B cell (primary cell): Measurements from ENCODE around the gene MUS81. TPM values are rescaled to one million over a fixed set of nuclear protein-coding genes. Genes with fewer than 3 reads are reported as not detected.

Experiments used
- ATAC-seq: fragments of 200-7000 bp; cut with Tn5 transposase; one replicate; pipeline ENCODE4 v1.10.0; 2021; ENCODE audit warnings: low read depth, mild to moderate bottlenecking, moderate number of reproducible peaks, moderate library complexity
- CTCF ChIA-PET: fragments of 350-600 bp; sonication (Branson Sonifier 250); formaldehyde crosslinking; loops from one replicate; lab custom pipeline; 2021; ENCODE audit warnings: antibody characterized with exemption, inconsistent platforms; lab: Charles Lee
- POLR2A ChIA-PET: fragments of 350-600 bp; sonication (Branson Sonifier 250); formaldehyde crosslinking; loops from one replicate; lab custom pipeline; 2021; ENCODE audit warnings: antibody characterized with exemption; lab: Charles Lee
- DNase-seq: peaks from one replicate; pipeline ENCODE4 v3.0.0; 2013
- H2AFZ ChIP-seq: 2 replicates; pipeline ENCODE4 v1.6.1; 2012; ENCODE audit warnings: mild to moderate bottlenecking, low read depth, low read length; ENCODE audit not compliant: insufficient read depth, poor library complexity, severe bottlenecking
- H3K27ac ChIP-seq, 2 donors: 1 replicate in 1 of 2; 2 replicates in 1 of 2; pipeline ENCODE4 v1.5.1; 2012 to 2013; ENCODE audit warnings: low read length in 2 of 2, mild to moderate bottlenecking in 2 of 2, moderate library complexity in 1 of 2
- H3K27me3 ChIP-seq, 4 experiments: fragments of 200-600 bp in 1 of 4; sonication (generic) in 1 of 4; replicated peaks in 1 of 4; 1 replicate in 2 of 4; 2 replicates in 2 of 4; pipeline versions ENCODE4 v1.6.1 to v1.7.0; 2013 to 2016; ENCODE audit warnings: low read length in 3 of 4, mild to moderate bottlenecking in 2 of 4, mixed read lengths in 1 of 4, moderate library complexity in 1 of 4; ENCODE audit not compliant: insufficient read depth in 4 of 4, control insufficient read depth in 3 of 4; ENCODE audit errors: control extremely low read depth in 1 of 4
- H3K36me3 ChIP-seq, 2 experiments: replicated peaks in 1 of 2; 1 replicate in 1 of 2; 2 replicates in 1 of 2; pipeline versions ENCODE4 v1.6.1 to v1.7.1; 2013; ENCODE audit warnings: low read length in 1 of 2; ENCODE audit not compliant: insufficient read depth in 2 of 2, control insufficient read depth in 1 of 2; ENCODE audit errors: control extremely low read depth in 1 of 2, extremely low read depth in 1 of 2
- H3K4me1 ChIP-seq, 2 donors: fragments of 200-600 bp in 1 of 2; sonication (generic) in 1 of 2; 1 replicate in 1 of 2; 2 replicates in 1 of 2; pipeline versions ENCODE4 v1.5.1 to v1.6.1; 2013 to 2017; ENCODE audit warnings: low read length in 2 of 2; ENCODE audit not compliant: control insufficient read depth in 2 of 2, insufficient read depth in 2 of 2
- H3K4me2 ChIP-seq: replicated peaks from 2 replicates; pipeline ENCODE3; 2012; ENCODE audit warnings: mild to moderate bottlenecking, low read depth, low read length; ENCODE audit not compliant: poor library complexity, severe bottlenecking
- H3K4me3 ChIP-seq, 5 experiments: fragments of 200-600 bp in 1 of 5; sonication (generic) in 1 of 5; 1 replicate in 3 of 5; 2 replicates in 2 of 5; pipeline versions ENCODE4 v1.5.1 to v1.7.0; 2011 to 2016; ENCODE audit warnings: low read length in 4 of 5, mild to moderate bottlenecking in 4 of 5, low read depth in 2 of 5, control low read depth in 1 of 5, moderate library complexity in 1 of 5; ENCODE audit not compliant: insufficient read depth in 1 of 5; ENCODE audit errors: control extremely low read depth in 1 of 5, extremely low read depth in 1 of 5
- H3K79me2 ChIP-seq: fragments of 200-600 bp; sonication (generic); one replicate; pipeline ENCODE4 v1.6.0; 2016; ENCODE audit warnings: low read length; ENCODE audit not compliant: control insufficient read depth, insufficient read depth
- H3K9ac ChIP-seq: fragments of 200-600 bp; sonication (generic); 2 replicates; pipeline ENCODE4 v1.6.1; 2017; ENCODE audit warnings: mild to moderate bottlenecking, low read length, moderate library complexity
- H3K9me3 ChIP-seq, 3 donors: one replicate each; pipeline versions ENCODE4 v1.6.1 to v1.7.1; 2013; ENCODE audit warnings: low read length in 2 of 3; ENCODE audit not compliant: control insufficient read depth in 2 of 3, insufficient read depth in 1 of 3; ENCODE audit errors: control extremely low read depth in 1 of 3
- H4K20me1 ChIP-seq: 2 replicates; pipeline ENCODE4 v1.6.0; 2012; ENCODE audit warnings: mild to moderate bottlenecking, low read length; ENCODE audit not compliant: insufficient read depth, control insufficient read depth, poor library complexity, severe bottlenecking
- H3K27ac Mint-ChIP-seq: one replicate; pipeline ENCODE4 v1.8.0; 2021; ENCODE audit warnings: mixed read lengths
- H3K27me3 Mint-ChIP-seq: one replicate; pipeline ENCODE4 v1.8.0; 2021; ENCODE audit warnings: mixed read lengths
- H3K4me1 Mint-ChIP-seq: one replicate; pipeline ENCODE4 v1.8.0; 2021; ENCODE audit warnings: mixed read lengths
- H3K4me3 Mint-ChIP-seq: one replicate; pipeline ENCODE4 v1.8.0; 2021; ENCODE audit warnings: mixed read lengths
- H3K9me3 Mint-ChIP-seq: one replicate; pipeline ENCODE4 v1.8.0; 2022; ENCODE audit warnings: mixed read lengths; ENCODE audit not compliant: insufficient read depth
- EZH2 ChIP-seq: IDR thresholded peaks from 2 replicates; pipeline ENCODE4 v1.6.1; 2012; ENCODE audit warnings: borderline replicate concordance, low read depth, mild to moderate bottlenecking, moderate library complexity, low read length; ENCODE audit not compliant: insufficient read depth, poor library complexity, severe bottlenecking
- WGBS: methylation state at CpG from one replicate; pipeline ENCODE4 v1.1.5; 2013; ENCODE audit warnings: missing lambda C conversion rate; ENCODE audit not compliant: insufficient coverage; 5-methylcytosine and 5-hydroxymethylcytosine counted together
- intact Hi-C: fragments of 100-400 bp; cut with micrococcal nuclease; formaldehyde crosslinking; loops from one replicate; pipeline ENCODE4 v1.10.0; 2022
- polyA plus RNA-seq: library from polyadenylated mRNA; depleted of rRNA; stranded (reverse); fragments of >200 nt; gene quantifications from 2 replicates; pipeline ENCODE4 v1.2.3, GENCODE V29; 2012
- total RNA-seq, 2 donors: library from RNA; stranded (reverse); fragments of 120-200 nt in 1 of 2; gene quantifications; 1 replicate in 1 of 2; 2 replicates in 1 of 2; pipeline versions ENCODE4 v1.2.3 to v1.2.4, GENCODE V29; 2013 to 2022
- TF ChIP-seq, protein P1 (sequence below): fragments of 200-600 bp; IDR thresholded peaks from one replicate; pipeline ENCODE4 v1.8.0; 2022; ENCODE audit warnings: antibody characterized with exemption, mild to moderate bottlenecking

MUS81 gene
- total and polyA plus RNA-seq, 2 donors (not counting 1 experiment from before 2014, with no cell fraction given) = 74.5 to 134 TPM

GRCh38 chr11:65882120-65883057, 22.2 kb downstream of the MUS81 start:
- intact Hi-C loops = no loop called here
- CTCF ChIA-PET = interaction anchor here (1.0 to 15.5 kb wide), 6 partner anchors 14 to 171 kb away, joined by 3 to 244 read pairs (median 16); partner anchors contain the start of genes CFL1, KAT5 and MUS81
- Histone ChIP-seq H3K4me2 (no peak overlapping the region), H2AFZ (no peak overlapping the region), H3K9me3 (no peaks in the 10 kb centered on the region), H3K79me2 (peaks cover 19% of the 10 kb centered on the region), H4K20me1 (peaks cover 5% of the 10 kb centered on the region), H3K27ac (no peak overlapping the region), H3K9ac (no peak overlapping the region), H3K4me1 (peaks cover 11 to 34% of the 10 kb centered on the region in 2 donors), H3K27me3 (no peaks in the 10 kb centered on the region), H3K36me3 (peaks cover 0 to 31% of the 10 kb centered on the region in 2 experiments), H3K4me3 (no peak overlapping the region)
- DNase-seq (no peak), ATAC-seq (no peak)
- no peak overlapping the region for H3K4me3 Mint-ChIP-seq
- TF ChIP-seq, protein P1, sequence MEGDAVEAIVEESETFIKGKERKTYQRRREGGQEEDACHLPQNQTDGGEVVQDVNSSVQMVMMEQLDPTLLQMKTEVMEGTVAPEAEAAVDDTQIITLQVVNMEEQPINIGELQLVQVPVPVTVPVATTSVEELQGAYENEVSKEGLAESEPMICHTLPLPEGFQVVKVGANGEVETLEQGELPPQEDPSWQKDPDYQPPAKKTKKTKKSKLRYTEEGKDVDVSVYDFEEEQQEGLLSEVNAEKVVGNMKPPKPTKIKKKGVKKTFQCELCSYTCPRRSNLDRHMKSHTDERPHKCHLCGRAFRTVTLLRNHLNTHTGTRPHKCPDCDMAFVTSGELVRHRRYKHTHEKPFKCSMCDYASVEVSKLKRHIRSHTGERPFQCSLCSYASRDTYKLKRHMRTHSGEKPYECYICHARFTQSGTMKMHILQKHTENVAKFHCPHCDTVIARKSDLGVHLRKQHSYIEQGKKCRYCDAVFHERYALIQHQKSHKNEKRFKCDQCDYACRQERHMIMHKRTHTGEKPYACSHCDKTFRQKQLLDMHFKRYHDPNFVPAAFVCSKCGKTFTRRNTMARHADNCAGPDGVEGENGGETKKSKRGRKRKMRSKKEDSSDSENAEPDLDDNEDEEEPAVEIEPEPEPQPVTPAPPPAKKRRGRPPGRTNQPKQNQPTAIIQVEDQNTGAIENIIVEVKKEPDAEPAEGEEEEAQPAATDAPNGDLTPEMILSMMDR = no peak
- TF ChIP-seq EZH2 = no peak
- 96% methylated on average over 23 of the region's 30 CpGs for WGBS
- peaks cover 37% of the 10 kb centered on the region for H3K4me1 Mint-ChIP-seq
- POLR2A ChIA-PET = interaction anchor here (1.6 kb wide), 1 partner anchor 171 kb away, joined by 12 read pairs; no protein-coding TSS in a partner anchor
- no peak overlapping the region for H3K27ac Mint-ChIP-seq
- H3K27me3 Mint-ChIP-seq = no peaks in the 10 kb centered on the region
- H3K9me3 Mint-ChIP-seq = no peaks in the 10 kb centered on the region
